Measurements from ENCODE around the gene OR5AN1.
"Not testable (repeated sequence)": the region's sequence is repeated elsewhere in the genome, so short reads cannot be mapped to it uniquely, and the experiment has no call there.

Gene OR5AN1

GRCh38 chr11:59358595-59358994 lies at the start of gene OR5AN1:
OR5AN1 (plus strand) TSS chr11:59358895; CDS start chr11:59364459, 5,564 bp downstream.
- no peak for DNase-seq (ENCODE audit: low spot score)

GRCh38 chr11:59335001-59335400 lies 23.7 kb upstream of the OR5AN1 start:
- DNase-seq (ENCODE audit: low spot score), result no peak

- no peak for DNase-seq (ENCODE audit: low spot score)
Observed at GRCh38 chr11:59336176-59336575, 22.5 kb upstream of the OR5AN1 start.

GRCh38 chr11:59336931-59337330 lies 21.8 kb upstream of the OR5AN1 start:
- DNase-seq (ENCODE audit: low spot score), result no peak

- DNase-seq (ENCODE audit: low spot score), result not testable (repeated sequence)
Observed at GRCh38 chr11:59349657-59350056, 9.0 kb upstream of the OR5AN1 start.

- DNase-seq (ENCODE audit: low spot score), result no peak
Observed at GRCh38 chr11:59355226-59355625, 3.5 kb upstream of the OR5AN1 start.

- no peak for DNase-seq (ENCODE audit: low spot score)
Observed at GRCh38 chr11:59356561-59356960, 2.1 kb upstream of the OR5AN1 start.

GRCh38 chr11:59358020-59358419 lies 675 bp upstream of the OR5AN1 start:
- no peak for DNase-seq (ENCODE audit: low spot score)

- DNase-seq (ENCODE audit: low spot score), result no peak
Observed at GRCh38 chr11:59365232-59366018, 6.7 kb downstream of the OR5AN1 start.

GRCh38 chr11:59368238-59369022 lies 9.7 kb downstream of the OR5AN1 start:
- no peak for DNase-seq (ENCODE audit: low spot score)

- not testable (repeated sequence) for DNase-seq (ENCODE audit: low spot score)
Observed at GRCh38 chr11:59372324-59372723, 13.6 kb downstream of the OR5AN1 start.

- DNase-seq (ENCODE audit: low spot score), result no peak
Observed at GRCh38 chr11:59380263-59381059, 21.8 kb downstream of the OR5AN1 start.

- DNase-seq (ENCODE audit: low spot score), result no peak
Observed at GRCh38 chr11:59394186-59394585, 35.5 kb downstream of the OR5AN1 start.

- DNase-seq (ENCODE audit: low spot score), result no peak
Observed at GRCh38 chr11:59400461-59401261, 42.0 kb downstream of the OR5AN1 start.

- no peak for DNase-seq (ENCODE audit: low spot score)
Observed at GRCh38 chr11:59401262-59401552, 42.5 kb downstream of the OR5AN1 start.

- DNase-seq (ENCODE audit: low spot score), result no peak
Observed at GRCh38 chr11:59403546-59403945, 44.9 kb downstream of the OR5AN1 start.

GRCh38 chr11:59413646-59414045 lies 55.0 kb downstream of the OR5AN1 start:
- DNase-seq (ENCODE audit: low spot score), result no peak

- DNase-seq (ENCODE audit: low spot score), result no peak
Observed at GRCh38 chr11:59415111-59415510, 56.4 kb downstream of the OR5AN1 start.

GRCh38 chr11:59416613-59417012 lies 57.9 kb downstream of the OR5AN1 start:
- no peak for DNase-seq (ENCODE audit: low spot score)

GRCh38 chr11:59417023-59417422 lies 58.3 kb downstream of the OR5AN1 start:
- no peak for DNase-seq (ENCODE audit: low spot score)

- no peak for DNase-seq (ENCODE audit: low spot score)
Observed at GRCh38 chr11:59418156-59418555, 59.5 kb downstream of the OR5AN1 start.
